HL-60 (cell line): ENCODE measurements around the gene CHST4.

ENCODE experiments used
- DNase-seq, 2 experiments: peaks; one replicate each; pipeline ENCODE4 v3.0.0-alpha.2; 2010 to 2020; ENCODE audit warnings: low read depth in 1 of 2, low spot score in 1 of 2
- H3K27ac ChIP-seq: fragments of 250-450 bp; sonication (Bioruptor Pico); replicated peaks from 2 replicates; pipeline ENCODE4 v1.5.1; 2020; ENCODE audit warnings: mild to moderate bottlenecking, moderate library complexity
- H3K27me3 ChIP-seq: fragments of 250-450 bp; sonication (Bioruptor Pico); 2 replicates; pipeline ENCODE4 v1.5.1; 2021; ENCODE audit warnings: mild to moderate bottlenecking, moderate library complexity; ENCODE audit not compliant: insufficient read depth, poor library complexity, severe bottlenecking
- H3K4me3 ChIP-seq: replicated peaks from 2 replicates; pipeline ENCODE4 v1.5.1; 2011; ENCODE audit warnings: mild to moderate bottlenecking, control low read depth, low read length; ENCODE audit not compliant: insufficient read depth
- CTCF ChIP-seq: IDR thresholded peaks from one replicate; pipeline ENCODE4 v1.5.1; 2011; ENCODE audit warnings: low read length, control low read depth, inconsistent platforms; ENCODE audit not compliant: insufficient read depth
- GABPA ChIP-seq: IDR thresholded peaks from 2 replicates; pipeline ENCODE4 v1.6.1; 2012; ENCODE audit warnings: low read depth
- POLR2AphosphoS5 ChIP-seq: IDR thresholded peaks from 2 replicates; pipeline ENCODE4 v1.6.1; 2012; ENCODE audit warnings: low read depth
- REST ChIP-seq: IDR thresholded peaks from 2 replicates; pipeline ENCODE4 v1.6.1; 2012; ENCODE audit warnings: low read depth; ENCODE audit not compliant: insufficient replicate concordance
- SPI1 ChIP-seq: IDR thresholded peaks from 2 replicates; pipeline ENCODE4 v1.6.1; 2012; ENCODE audit warnings: low read depth, mild to moderate bottlenecking, borderline replicate concordance

The CHST4 gene

GRCh38 chr16:71514476-71514875, 11.8 kb upstream of the CHST4 start:
- DNase-seq: no peak
- Histone ChIP-seq H3K27ac (no peak overlapping the region), H3K4me3 (no peak overlapping the region), H3K27me3 (peaks cover 4% of the 10 kb centered on the region)
- TF ChIP-seq GABPA (no peak), REST (no peak), CTCF (no peak), SPI1 (no peak), POLR2AphosphoS5 (no peak)

DNA sequence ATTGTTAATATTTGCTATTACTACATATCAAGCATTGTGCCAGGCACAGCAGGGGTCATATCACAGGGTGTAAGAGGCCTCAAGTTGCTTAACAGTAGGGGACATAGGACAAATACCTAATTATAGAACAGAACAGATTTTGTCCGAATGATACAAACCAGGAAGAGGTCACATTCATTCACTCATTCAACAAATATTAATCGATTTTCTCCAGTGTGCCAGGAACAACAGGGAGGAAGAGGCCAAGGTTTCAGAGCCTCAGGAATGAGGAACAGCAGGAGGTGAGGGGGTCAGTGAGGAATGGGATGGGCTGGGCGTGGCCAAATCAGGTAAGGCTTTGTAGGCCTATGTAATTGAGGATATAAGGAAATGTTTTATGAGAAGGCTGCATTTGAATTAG, 11.2 kb upstream of the CHST4 start:
- Histone ChIP-seq H3K27ac (no peak overlapping the region), H3K4me3 (no peak overlapping the region), H3K27me3 (no peaks in the 10 kb centered on the region)
- no peak for DNase-seq
- no peak for TF ChIP-seq CTCF
- TF ChIP-seq REST: no peak
- no peak for TF ChIP-seq SPI1
- TF ChIP-seq GABPA: no peak
- TF ChIP-seq POLR2AphosphoS5: no peak

DNA sequence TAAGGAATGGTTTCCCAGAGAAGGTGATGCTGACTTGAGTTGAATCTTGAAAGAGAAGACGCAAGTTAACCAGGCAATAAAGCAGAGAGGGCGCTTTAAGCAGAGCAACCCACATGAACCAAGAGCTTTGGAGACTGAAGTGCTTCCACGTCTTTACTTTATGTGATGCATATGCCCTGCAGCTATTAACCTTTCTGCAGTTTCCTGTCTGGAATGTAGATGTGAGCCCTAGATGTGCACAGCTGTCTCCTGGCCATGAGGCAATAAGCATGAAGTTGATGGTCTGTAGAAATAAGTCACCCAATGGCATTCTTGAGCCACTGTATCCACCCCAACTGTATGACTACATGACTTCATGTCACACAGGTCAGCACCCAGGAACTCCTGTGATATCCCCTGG, 5.7 kb upstream of the CHST4 start:
- no peak for DNase-seq
- H3K4me3 ChIP-seq: no peak overlapping the region
- TF ChIP-seq POLR2AphosphoS5 (no peak), REST (no peak), CTCF (no peak), GABPA (no peak), SPI1 (no peak)
- H3K27ac ChIP-seq: no peak overlapping the region
- H3K27me3 ChIP-seq: no peaks in the 10 kb centered on the region
